Large intestine (tissue), 3 donors: ENCODE results near the gene KRTAP10-6. TPM values are rescaled to one million over a fixed set of nuclear protein-coding genes. Genes with fewer than 3 reads are reported as not detected.
"Not testable (repeated sequence)": the region's sequence is repeated elsewhere in the genome, so short reads cannot be mapped to it uniquely, and the experiment has no call there.

Experiments used
- DNase-seq, 2 donors: peaks; one replicate each; pipeline versions ENCODE4 v3.0.0 to v3.0.0-alpha.2; 2013
- H3K27ac ChIP-seq: one replicate; pipeline ENCODE4 v1.5.1; 2013; ENCODE audit warnings: low read length
- H3K27me3 ChIP-seq: 2 replicates; pipeline ENCODE4 v1.6.1; 2013; ENCODE audit warnings: low read length; ENCODE audit not compliant: control insufficient read depth, insufficient read depth
- H3K36me3 ChIP-seq: 2 replicates; pipeline ENCODE4 v1.6.1; 2013; ENCODE audit warnings: low read length; ENCODE audit not compliant: control insufficient read depth, insufficient read depth
- H3K4me1 ChIP-seq: one replicate; pipeline ENCODE4 v1.6.1; 2013; ENCODE audit warnings: low read length; ENCODE audit not compliant: control insufficient read depth, insufficient read depth
- H3K4me3 ChIP-seq: one replicate; pipeline ENCODE4 v1.5.1; 2013; ENCODE audit warnings: low read length
- H3K9me3 ChIP-seq: one replicate; pipeline ENCODE4 v1.6.1; 2013; ENCODE audit warnings: mild to moderate bottlenecking, low read depth, low read length, moderate library complexity; ENCODE audit not compliant: control insufficient read depth
- WGBS: methylation state at CpG from one replicate; pipeline ENCODE4 v1.1.5; 2013; ENCODE audit warnings: low lambda C conversion rate; ENCODE audit not compliant: insufficient coverage; 5-methylcytosine and 5-hydroxymethylcytosine counted together
- polyA plus RNA-seq: library from polyadenylated mRNA; unstranded; fragments of 120-200 nt; gene quantifications from one replicate; pipeline ENCODE4 v1.2.1, GENCODE V29; 2013

The KRTAP10-6 gene
- polyA plus RNA-seq, 1 donor: not detected

DNA sequence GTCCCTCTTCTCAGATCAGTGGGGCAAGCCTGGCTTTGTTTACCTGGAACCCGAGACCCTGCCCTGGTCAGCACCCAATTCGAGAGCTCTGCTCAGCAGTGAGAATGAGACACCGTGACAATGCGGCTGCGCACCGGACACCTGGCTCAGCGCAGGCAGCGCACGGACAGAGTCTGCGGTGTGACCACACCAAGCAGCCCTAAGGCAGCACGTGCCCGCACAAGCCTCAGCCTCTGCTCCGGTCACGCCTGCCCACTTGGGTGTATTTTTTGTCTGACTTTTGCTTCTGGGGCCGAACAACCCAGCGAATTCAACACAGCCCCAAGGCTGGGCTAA, 24.3 kb upstream of the KRTAP10-6 start:
- DNase-seq: no peak
- Histone ChIP-seq H3K4me3 (no peak overlapping the region), H3K27me3 (no peaks in the 10 kb centered on the region), H3K27ac (no peak overlapping the region), H3K9me3 (peaks cover 8% of the 10 kb centered on the region), H3K4me1 (no peaks in the 10 kb centered on the region), H3K36me3 (no peaks in the 10 kb centered on the region)
- WGBS: no CpG with 5 or more reads among the region's 16 CpGs

DNA sequence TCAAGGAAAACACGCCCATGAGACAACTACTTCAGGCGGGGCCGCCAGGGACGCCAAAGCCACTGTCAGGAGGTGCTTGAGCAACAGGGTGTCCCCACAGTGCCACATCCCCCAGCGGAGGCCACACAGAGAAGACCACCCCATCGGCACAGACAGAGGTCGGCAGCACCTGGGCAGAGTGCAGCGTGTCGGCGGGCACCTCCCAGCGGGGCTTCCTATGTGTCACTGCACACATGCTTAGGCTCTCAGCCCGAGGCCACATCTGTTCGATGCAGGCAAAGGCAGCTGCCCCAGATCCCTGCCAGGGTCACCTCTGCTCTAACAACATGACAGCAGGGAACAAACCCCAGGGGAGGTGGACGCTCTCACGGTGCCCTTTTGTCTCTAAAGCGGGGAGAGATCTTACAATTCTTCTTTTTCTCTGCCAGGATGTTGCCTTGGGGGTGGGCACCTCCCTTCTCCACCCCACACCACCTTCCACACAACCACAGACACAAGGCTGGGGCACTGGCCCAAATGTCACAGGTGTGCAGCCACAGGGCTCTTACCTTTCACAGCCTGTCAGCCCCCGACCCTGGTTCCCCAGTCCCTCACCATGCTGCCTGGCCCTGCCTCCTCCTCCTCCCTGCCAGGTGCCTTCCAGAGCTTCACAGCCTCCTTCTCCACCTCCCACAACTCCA, 23.7 kb upstream of the KRTAP10-6 start:
- no peak overlapping the region for H3K27ac ChIP-seq
- no peak for DNase-seq
- H3K27me3 ChIP-seq: no peaks in the 10 kb centered on the region
- H3K4me3 ChIP-seq: no peak overlapping the region
- no peaks in the 10 kb centered on the region for H3K4me1 ChIP-seq
- peaks cover 8% of the 10 kb centered on the region for H3K9me3 ChIP-seq
- H3K36me3 ChIP-seq: no peaks in the 10 kb centered on the region
- WGBS: no CpG with 5 or more reads among the region's 17 CpGs

DNA sequence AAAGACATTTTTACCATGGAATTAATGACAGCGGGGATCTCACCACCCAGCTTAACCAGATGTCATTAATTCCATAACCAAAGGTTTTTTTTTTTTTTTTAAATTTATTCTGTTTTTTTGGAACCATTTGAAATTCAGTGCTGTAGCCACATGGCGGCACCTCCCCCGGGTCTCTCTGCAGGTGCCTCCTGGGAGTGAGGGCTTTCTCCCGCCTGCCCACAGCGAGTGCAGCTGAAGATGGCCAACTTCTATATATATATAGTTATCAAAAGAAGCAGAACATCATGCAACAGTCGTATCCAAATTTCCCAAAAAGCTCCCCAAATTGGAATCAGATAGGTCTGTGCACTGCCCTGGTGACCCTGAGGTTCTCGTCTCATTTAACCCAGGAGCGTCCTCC, 23.2 kb upstream of the KRTAP10-6 start:
- Histone ChIP-seq H3K4me3 (no peak overlapping the region), H3K27ac (no peak overlapping the region), H3K36me3 (no peaks in the 10 kb centered on the region), H3K27me3 (no peaks in the 10 kb centered on the region), H3K9me3 (peaks cover 8% of the 10 kb centered on the region), H3K4me1 (no peaks in the 10 kb centered on the region)
- WGBS: 80% methylated on average over 1 of the region's 8 CpGs
- no peak for DNase-seq

DNA sequence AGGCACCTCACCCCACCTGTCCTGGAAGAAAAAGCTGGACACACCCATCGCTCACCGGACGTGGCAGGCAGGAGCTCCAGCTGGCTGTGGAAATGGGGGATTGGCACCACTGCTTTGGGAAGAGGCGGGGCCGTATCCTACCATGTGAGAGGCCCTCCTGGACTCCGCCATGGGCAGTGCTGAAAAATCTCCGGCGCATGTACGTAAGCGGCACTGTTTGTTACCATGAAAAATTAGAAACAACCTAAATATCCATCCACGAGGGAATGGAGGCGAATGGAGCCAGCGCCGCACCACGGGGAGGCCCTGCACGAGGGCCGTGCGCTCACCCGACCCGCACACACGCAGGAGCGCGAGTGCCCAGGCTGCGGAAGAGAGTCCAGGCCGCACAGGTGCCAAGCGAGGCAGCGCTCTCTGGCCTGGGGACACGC, 22.7 kb upstream of the KRTAP10-6 start:
- peaks cover 8% of the 10 kb centered on the region for H3K9me3 ChIP-seq
- H3K36me3 ChIP-seq: no peaks in the 10 kb centered on the region
- H3K4me1 ChIP-seq: no peaks in the 10 kb centered on the region
- H3K27me3 ChIP-seq: no peaks in the 10 kb centered on the region
- H3K27ac ChIP-seq: no peak overlapping the region
- WGBS: no CpG with 5 or more reads among the region's 28 CpGs
- no peak overlapping the region for H3K4me3 ChIP-seq
- DNase-seq: no peak

DNA sequence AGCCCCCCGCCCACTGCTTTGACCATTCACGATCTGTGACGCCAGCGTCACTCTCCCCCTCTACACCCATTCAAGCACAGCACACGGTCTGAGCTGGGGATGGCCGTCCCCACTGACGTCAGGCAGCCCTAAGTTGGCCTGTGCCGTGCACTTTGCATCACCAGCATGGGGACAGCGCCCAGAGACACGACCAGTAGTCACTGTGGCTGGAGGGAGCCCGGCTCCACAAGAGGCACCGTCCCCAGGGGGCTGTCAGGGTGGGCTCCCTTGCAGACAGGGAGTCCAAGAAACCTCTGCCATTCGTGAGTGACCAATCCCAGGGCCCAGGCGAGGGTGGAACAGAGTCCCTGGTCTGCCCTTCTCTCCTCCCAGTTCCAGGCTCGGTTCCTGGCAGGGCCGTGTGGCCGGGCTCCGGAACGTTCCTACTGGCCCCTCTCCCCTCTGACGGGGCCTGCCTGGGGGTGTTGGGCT, 21.9 kb upstream of the KRTAP10-6 start:
- no peak overlapping the region for H3K27ac ChIP-seq
- no peak for DNase-seq
- no peaks in the 10 kb centered on the region for H3K4me1 ChIP-seq
- WGBS: no CpG with 5 or more reads among the region's 20 CpGs
- H3K9me3 ChIP-seq: peaks cover 8% of the 10 kb centered on the region
- no peak overlapping the region for H3K4me3 ChIP-seq
- no peaks in the 10 kb centered on the region for H3K27me3 ChIP-seq
- no peaks in the 10 kb centered on the region for H3K36me3 ChIP-seq

- H3K4me3 ChIP-seq: no peak overlapping the region
- H3K9me3 ChIP-seq: peaks cover 8% of the 10 kb centered on the region
- WGBS: no CpG with 5 or more reads among the region's 26 CpGs
- no peak for DNase-seq
- H3K4me1 ChIP-seq: no peaks in the 10 kb centered on the region
- H3K27me3 ChIP-seq: no peaks in the 10 kb centered on the region
- no peak overlapping the region for H3K27ac ChIP-seq
- no peaks in the 10 kb centered on the region for H3K36me3 ChIP-seq
Observed at GRCh38 chr21:44613386-44614155, 21.3 kb upstream of the KRTAP10-6 start.

GRCh38 chr21:44612669-44613229, 20.4 kb upstream of the KRTAP10-6 start:
- no peaks in the 10 kb centered on the region for H3K27me3 ChIP-seq
- no peak overlapping the region for H3K27ac ChIP-seq
- H3K4me1 ChIP-seq: no peaks in the 10 kb centered on the region
- H3K36me3 ChIP-seq: no peaks in the 10 kb centered on the region
- WGBS: no CpG with 5 or more reads among the region's 13 CpGs
- H3K4me3 ChIP-seq: no peak overlapping the region
- DNase-seq: no peak
- peaks cover 8% of the 10 kb centered on the region for H3K9me3 ChIP-seq

DNA sequence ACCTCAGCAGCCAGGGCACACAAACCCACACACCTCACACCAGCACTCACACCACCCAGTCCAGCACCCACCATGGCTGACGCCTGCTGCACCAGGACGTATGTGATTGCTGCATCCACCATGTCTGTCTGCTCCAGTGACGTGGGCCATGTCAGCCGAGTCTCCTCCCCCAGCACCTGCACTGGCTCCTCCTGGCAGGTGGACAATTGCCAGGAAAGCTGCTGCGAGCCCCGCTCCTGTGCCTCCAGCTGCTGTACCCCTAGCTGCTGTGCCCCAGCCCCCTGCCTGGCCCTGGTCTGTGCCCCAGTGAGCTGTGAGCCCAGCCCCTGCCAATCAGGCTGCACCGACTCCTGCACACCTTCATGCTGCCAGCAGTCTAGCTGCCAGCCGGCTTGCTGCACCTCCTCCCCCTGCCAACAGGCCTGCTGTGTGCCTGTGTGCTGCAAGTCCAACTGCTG, 19.8 kb upstream of the KRTAP10-6 start, which contains the start of gene KRTAP10-8:
KRTAP10-8 (plus strand) TSS at position 51 of the 458 bp plus-strand sequence; CDS start at position 73, 22 bp downstream.
- peaks cover 8% of the 10 kb centered on the region for H3K9me3 ChIP-seq
- no peak within 1 kb of the TSS for H3K27ac ChIP-seq
- no peaks in the 10 kb centered on the region for H3K36me3 ChIP-seq
- no peak for DNase-seq
- no peaks in the 10 kb centered on the region for H3K27me3 ChIP-seq
- no peak within 1 kb of the TSS for H3K4me3 ChIP-seq
- H3K4me1 ChIP-seq: no peaks in the 10 kb centered on the region
- no CpG with 5 or more reads among the region's 8 CpGs for whole genome bisulfite sequencing

DNA sequence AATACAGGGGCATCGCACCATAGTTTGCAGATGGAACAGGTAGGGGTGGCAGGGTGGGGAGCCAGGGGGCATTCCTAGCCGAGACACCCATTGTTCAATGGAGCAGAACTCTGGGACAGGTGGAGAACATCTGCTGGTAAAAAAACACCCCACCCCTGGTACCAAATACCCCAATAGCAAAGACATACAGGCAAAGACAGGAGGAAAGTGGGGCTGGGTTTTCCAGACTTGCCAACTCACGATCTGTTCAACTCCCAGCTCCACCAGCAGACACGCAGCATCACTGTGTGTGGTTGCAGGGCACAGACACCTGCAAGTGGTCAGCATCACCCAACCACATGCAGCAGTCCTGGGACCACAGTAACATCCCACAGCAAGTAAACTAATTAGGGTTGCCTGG, 19.2 kb upstream of the KRTAP10-6 start:
- Histone ChIP-seq H3K9me3 (peaks cover 6% of the 10 kb centered on the region), H3K36me3 (no peaks in the 10 kb centered on the region), H3K4me3 (no peak overlapping the region), H3K4me1 (no peaks in the 10 kb centered on the region), H3K27me3 (no peaks in the 10 kb centered on the region), H3K27ac (no peak overlapping the region)
- no peak for DNase-seq
- WGBS: no CpG with 5 or more reads among the region's 4 CpGs

DNA sequence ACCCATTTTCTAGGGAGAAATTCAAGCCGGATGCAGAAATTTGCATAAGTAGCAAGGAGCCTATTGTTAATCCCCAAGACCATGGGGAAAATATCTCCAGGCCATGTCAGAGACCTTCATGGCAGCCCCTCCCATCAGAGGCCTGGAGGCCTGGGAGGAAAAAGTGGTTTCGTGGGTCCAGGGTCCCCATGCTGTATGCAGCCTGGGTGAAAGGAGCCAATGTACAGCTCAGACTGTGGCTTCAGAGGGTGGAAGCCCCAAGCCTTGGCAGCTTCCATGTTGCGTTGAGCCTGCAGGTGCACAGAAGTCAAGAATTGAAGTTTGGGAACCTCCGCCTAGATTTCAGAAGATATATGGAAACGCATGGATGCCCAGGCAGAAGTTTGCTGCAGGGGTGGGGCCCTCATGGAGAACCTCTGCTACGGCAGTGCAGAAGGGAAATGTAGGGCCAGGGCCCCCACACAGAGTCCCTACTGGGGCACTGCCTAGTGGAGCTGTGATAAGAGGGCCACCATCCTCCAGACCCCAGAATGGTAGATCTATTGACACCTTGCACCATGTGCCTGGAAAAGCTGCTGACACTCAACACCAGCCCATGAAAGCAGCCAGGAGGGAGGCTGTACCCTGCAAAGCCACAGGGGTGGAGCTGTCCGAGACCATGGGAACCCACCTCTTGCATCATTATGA, 18.0 kb upstream of the KRTAP10-6 start:
- not testable (repeated sequence) for H3K9me3 ChIP-seq, H3K27me3 ChIP-seq, H3K27ac ChIP-seq, H3K4me3 ChIP-seq, DNase-seq, H3K4me1 ChIP-seq, H3K36me3 ChIP-seq
- 100% methylated on average over 1 of the region's 7 CpGs for WGBS
